OCI-LY3 (cell line): Measurements from ENCODE around the gene CNTROB.

Experiments used
- CTCF ChIP-seq: fragments of 200-600, 300-600 bp; sonication (generic); IDR thresholded peaks from 2 replicates; pipeline ENCODE4 v1.5.1; 2014; ENCODE audit warnings: antibody characterized with exemption, low read length, low read depth
- EZH2phosphoT487 ChIP-seq: fragments of 200-600 bp; shearing (Covaris generic); IDR thresholded peaks from 2 replicates; pipeline ENCODE4 v1.6.1; 2018; ENCODE audit warnings: antibody characterized with exemption, mixed run types, low read depth

- TF ChIP-seq CTCF (no peak), EZH2phosphoT487 (no peak)
Observed at GRCh38 chr17:7887482-7888183, 44.4 kb upstream of the CNTROB start.
